Lower lobe of right lung (tissue), 2 donors: ENCODE data around the gene STOML3. TPM values are rescaled to one million over a fixed set of nuclear protein-coding genes. Genes with fewer than 3 reads are reported as not detected.

Experiments
- ATAC-seq, 2 donors: fragments of 200-7000 bp; cut with Tn5 transposase; one replicate each; pipeline ENCODE4 v1.9.1; 2020 to 2022; ENCODE audit warnings: mild to moderate bottlenecking in 2 of 2, moderate library complexity in 2 of 2
- DNase-seq: peaks from one replicate; pipeline ENCODE4 v3.0.0-alpha.2; 2020
- H3K27ac ChIP-seq: fragments of 200-600 bp; one replicate; pipeline ENCODE4 v1.8.0; 2022
- H3K27me3 ChIP-seq: fragments of 200-600 bp; one replicate; pipeline ENCODE4 v1.8.0; 2022; ENCODE audit warnings: low read depth
- H3K36me3 ChIP-seq: fragments of 200-600 bp; one replicate; pipeline ENCODE4 v1.8.0; 2022; ENCODE audit warnings: mild to moderate bottlenecking
- H3K4me1 ChIP-seq: fragments of 200-600 bp; one replicate; pipeline ENCODE4 v1.8.0; 2022
- H3K4me3 ChIP-seq: fragments of 200-600 bp; one replicate; pipeline ENCODE4 v1.8.0; 2022; ENCODE audit warnings: mild to moderate bottlenecking
- H3K9me3 ChIP-seq: fragments of 200-600 bp; one replicate; pipeline ENCODE4 v1.8.0; 2022
- CTCF ChIP-seq: fragments of 200-600 bp; IDR thresholded peaks from one replicate; pipeline ENCODE4 v1.8.0; 2022; ENCODE audit warnings: antibody characterized with exemption, mild to moderate bottlenecking
- intact Hi-C: fragments of 100-400 bp; cut with DNase I; formaldehyde crosslinking; loops from one replicate; pipeline ENCODE4 v1.11.0; 2022
- total RNA-seq: library from RNA; stranded (reverse); fragmentation: NEBNext Ultra II Directional; extraction: Animal tissue kit (Norgen Biotek cat#: 25700); gene quantifications from one replicate; pipeline ENCODE4 v1.2.1, GENCODE V29; 2021
- donor health status: DM: no; HTN: yes; CAD: no; lungs with severe emphysema.

Gene STOML3
- total RNA-seq, 1 donor from 2014 or later = 2.7 TPM

GRCh38 chr13:38981096-38981495 is 9.5 kb downstream of the STOML3 start:
- Histone ChIP-seq H3K9me3 (no peaks in the 10 kb centered on the region), H3K4me3 (no peak overlapping the region), H3K36me3 (no peaks in the 10 kb centered on the region), H3K4me1 (no peaks in the 10 kb centered on the region), H3K27ac (no peak overlapping the region), H3K27me3 (no peaks in the 10 kb centered on the region)
- TF ChIP-seq CTCF = no peak
- intact Hi-C loops = no loop called here
- ATAC-seq (no peak), DNase-seq (no peak)

GRCh38 chr13:38980750-38981078 is 9.9 kb downstream of the STOML3 start:
- no peak for TF ChIP-seq CTCF
- Histone ChIP-seq H3K27ac (no peak overlapping the region), H3K4me3 (no peak overlapping the region), H3K36me3 (no peaks in the 10 kb centered on the region), H3K9me3 (no peaks in the 10 kb centered on the region), H3K4me1 (no peaks in the 10 kb centered on the region), H3K27me3 (no peaks in the 10 kb centered on the region)
- intact Hi-C loops = no loop called here
- ATAC-seq (no peak), DNase-seq (no peak)

GRCh38 chr13:38979891-38980749 is 10.5 kb downstream of the STOML3 start:
- no peak overlapping the region for H3K27ac ChIP-seq
- H3K4me1 ChIP-seq = no peaks in the 10 kb centered on the region
- TF ChIP-seq CTCF = no peak
- H3K4me3 ChIP-seq = no peak overlapping the region
- ATAC-seq (peak; percentile 33 to 55), DNase-seq (no peak)
- intact Hi-C loops = no loop called here
- H3K36me3 ChIP-seq = no peaks in the 10 kb centered on the region
- no peaks in the 10 kb centered on the region for H3K27me3 ChIP-seq
- H3K9me3 ChIP-seq = no peaks in the 10 kb centered on the region

GRCh38 chr13:38970380-38971051 is 20.1 kb downstream of the STOML3 start:
- intact Hi-C loops = no loop called here
- Histone ChIP-seq H3K4me1 (no peaks in the 10 kb centered on the region), H3K27ac (no peak overlapping the region), H3K27me3 (no peaks in the 10 kb centered on the region), H3K36me3 (no peaks in the 10 kb centered on the region), H3K9me3 (no peaks in the 10 kb centered on the region), H3K4me3 (no peak overlapping the region)
- no peak for DNase-seq
- TF ChIP-seq CTCF = no peak
- no peak for ATAC-seq

- no peak for ATAC-seq
- intact Hi-C loops = no loop called here
Measured at GRCh38 chr13:38969187-38969586, 21.4 kb downstream of the STOML3 start.

More at GRCh38 chr13:38969187-38969586, 21.4 kb downstream of the STOML3 start:
- Histone ChIP-seq H3K36me3 (no peaks in the 10 kb centered on the region), H3K9me3 (no peaks in the 10 kb centered on the region), H3K4me1 (no peaks in the 10 kb centered on the region), H3K27me3 (no peaks in the 10 kb centered on the region), H3K27ac (no peak overlapping the region), H3K4me3 (no peak overlapping the region)
- DNase-seq = no peak
- no peak for TF ChIP-seq CTCF
